PC-9 (cell line): ENCODE results near the gene DOCK2.

Experiments used
- CTCF ChIP-seq: fragments of 200-600 bp; sonication (generic); conservative IDR thresholded peaks from 2 replicates; pipeline ENCODE4 v1.6.1; 2017; ENCODE audit warnings: mixed run types, antibody characterized with exemption, mild to moderate bottlenecking, moderate library complexity
- EZH2 ChIP-seq: fragments of 200-600 bp; sonication (generic); IDR thresholded peaks from 2 replicates; pipeline ENCODE4 v1.8.0; 2017; ENCODE audit warnings: antibody characterized with exemption, low read depth

- TF ChIP-seq CTCF (no peak), EZH2 (no peak)
These were observed 95.8 kb downstream of the DOCK2 start for GRCh38 chr5:169732841-169733240.
